GM18867 (cell line): ENCODE measurements around the gene F2R.
"Not testable (repeated sequence)": the region's sequence is repeated elsewhere in the genome, so short reads cannot be mapped to it uniquely, and the experiment has no call there.

Experiments
- ATAC-seq: cut with Tn5 transposase; IDR thresholded peaks from one replicate; pipeline ENCODE4 v1.9.1; 2021; ENCODE audit warnings: mild to moderate bottlenecking, moderate library complexity; ENCODE audit not compliant: unreplicated experiment

Gene F2R

DNA sequence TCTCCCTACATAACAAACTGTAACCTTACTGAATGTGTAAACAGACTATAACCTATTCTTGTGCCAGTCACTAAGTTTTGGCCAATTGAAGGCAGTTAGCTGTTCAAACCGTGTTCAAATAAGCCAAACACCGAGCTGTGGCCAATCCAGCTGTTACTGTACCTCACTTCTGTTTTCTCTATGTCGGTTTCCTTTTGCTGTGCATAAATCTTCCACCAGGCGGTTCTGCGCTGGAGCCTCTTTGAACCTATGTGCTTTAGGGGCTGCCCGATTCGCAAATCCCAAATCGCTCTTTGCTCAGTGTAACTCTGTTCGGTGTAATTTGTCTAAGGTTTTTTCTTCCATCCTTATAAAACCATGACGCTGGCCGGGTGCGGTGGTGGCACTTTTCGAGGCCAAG, 31.8 kb downstream of the F2R start:
- no peak for ATAC-seq

DNA sequence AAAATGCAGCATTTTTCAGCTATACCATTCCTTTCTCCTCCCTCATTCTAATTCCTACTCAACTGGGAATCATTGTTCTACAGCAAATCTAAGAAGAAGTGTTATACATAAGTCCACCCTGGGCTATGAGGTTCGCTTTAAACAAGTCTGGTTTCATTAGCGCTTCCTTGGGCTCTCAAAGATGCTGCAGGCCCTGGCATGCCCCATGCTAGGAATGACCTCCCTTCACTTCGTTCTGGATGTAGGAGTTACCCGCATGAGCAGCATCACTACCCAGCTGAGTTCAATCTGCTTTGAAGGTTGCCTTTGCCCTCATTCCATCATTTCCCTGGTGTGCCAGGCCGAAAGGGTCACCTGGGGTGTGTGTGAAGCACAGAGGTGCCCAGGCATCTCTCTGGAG, 35.4 kb downstream of the F2R start:
- ATAC-seq = no peak

DNA sequence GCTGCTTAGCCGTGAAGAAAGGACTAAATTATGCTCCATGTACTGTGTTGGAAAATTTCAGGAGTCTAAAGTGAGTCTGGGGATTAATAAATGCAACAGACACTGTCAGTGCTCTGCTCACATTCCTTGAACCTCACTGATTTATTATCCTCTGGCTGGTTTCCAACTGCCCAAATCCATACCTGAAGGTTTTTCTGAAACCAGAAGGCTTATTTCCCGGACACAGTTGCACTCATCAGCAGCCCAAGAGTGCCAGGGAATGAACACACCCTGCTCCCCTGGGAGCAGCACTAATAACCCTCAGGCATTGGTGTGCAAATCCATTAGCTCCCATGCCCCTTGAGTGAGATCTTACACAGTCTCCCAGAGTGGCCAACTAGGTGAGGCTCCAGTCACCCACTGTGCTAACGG, 38.7 kb downstream of the F2R start:
- ATAC-seq = no peak

GRCh38 chr5:76755779-76756637, 40.1 kb downstream of the F2R start:
- ATAC-seq = no peak

DNA sequence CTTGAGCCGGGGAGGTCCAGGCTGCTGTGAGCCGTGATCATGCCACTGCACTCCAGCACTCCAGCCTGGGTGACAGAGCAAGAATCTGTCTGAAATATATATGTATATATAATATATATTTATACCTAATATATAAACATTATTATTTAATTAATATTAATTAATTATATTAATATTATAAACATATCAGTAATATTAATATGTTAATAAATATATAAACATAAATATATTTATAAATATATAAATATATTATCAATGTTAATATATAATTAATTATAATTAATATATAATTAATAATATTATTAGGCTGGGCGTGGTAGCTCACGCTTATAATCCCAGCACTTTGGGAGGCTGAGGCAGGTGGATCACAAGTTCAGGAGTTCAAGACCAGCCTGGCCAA, 41.1 kb downstream of the F2R start:
- ATAC-seq = no peak

- not testable (repeated sequence) for ATAC-seq
Observed at GRCh38 chr5:76761118-76761517, 45.2 kb downstream of the F2R start.

DNA sequence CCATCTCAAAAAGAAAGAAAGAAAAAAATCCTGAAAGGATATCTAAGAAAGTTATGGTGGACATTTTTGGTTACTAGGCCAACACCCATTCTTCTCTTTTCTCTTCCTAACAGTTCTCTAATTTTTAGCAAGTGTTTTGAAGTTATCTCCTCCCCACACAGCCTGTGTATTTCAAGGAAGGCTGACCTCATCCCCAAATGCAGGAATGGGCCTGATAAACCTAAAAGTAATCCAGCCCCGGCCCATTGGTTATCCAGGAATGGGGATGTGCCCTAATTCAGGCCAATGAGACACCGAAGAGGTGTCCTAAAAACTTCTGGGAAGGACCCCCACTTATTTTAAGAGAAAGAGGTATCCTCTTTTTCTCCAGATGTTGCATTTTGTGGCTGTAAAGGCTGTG, 46.6 kb downstream of the F2R start:
- ATAC-seq = no peak

DNA sequence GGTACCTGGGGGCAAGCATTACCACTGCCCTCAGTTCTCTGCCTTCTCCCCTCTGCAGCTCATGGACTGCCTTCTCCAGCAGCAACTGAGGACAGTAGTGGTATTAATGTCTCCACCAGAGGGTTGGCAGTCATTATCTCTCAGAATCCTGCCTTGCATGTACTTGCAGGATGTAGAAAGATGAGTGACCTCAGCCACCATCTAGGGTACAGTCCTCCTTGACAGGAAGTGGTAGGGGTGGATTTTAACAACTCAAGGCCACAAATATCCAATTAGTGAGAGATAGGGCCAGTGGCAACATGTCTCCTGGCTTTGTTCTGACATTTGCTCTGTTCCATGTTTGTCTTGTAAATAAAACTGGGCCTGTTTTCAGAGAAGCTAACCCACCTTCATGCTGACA, 47.2 kb downstream of the F2R start:
- ATAC-seq = no peak

DNA sequence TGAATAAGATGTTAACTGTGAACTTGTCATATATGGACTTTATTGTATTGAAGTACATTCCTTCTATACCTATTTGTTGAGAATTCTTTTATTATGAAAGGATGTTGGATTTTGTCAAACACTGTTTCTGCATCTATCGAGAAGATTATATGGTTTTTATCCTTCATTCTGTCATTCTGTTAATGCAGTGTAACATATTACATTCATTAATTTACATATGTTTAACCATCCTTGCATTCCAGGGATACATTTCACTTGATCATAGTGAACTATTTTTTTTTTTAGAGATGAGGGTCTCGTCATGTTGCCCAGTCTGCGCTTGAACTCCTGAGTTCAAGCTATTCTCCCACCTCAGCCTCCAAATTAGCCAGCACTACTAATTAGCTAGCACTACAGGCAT, 48.4 kb downstream of the F2R start:
- ATAC-seq = no peak

- ATAC-seq = no peak
Observed at GRCh38 chr5:76765249-76765648, 49.3 kb downstream of the F2R start.

- ATAC-seq = no peak
Observed at GRCh38 chr5:76766746-76767145, 50.8 kb downstream of the F2R start.

- not testable (repeated sequence) for ATAC-seq
Observed at GRCh38 chr5:76771041-76771440, 55.1 kb downstream of the F2R start.

DNA sequence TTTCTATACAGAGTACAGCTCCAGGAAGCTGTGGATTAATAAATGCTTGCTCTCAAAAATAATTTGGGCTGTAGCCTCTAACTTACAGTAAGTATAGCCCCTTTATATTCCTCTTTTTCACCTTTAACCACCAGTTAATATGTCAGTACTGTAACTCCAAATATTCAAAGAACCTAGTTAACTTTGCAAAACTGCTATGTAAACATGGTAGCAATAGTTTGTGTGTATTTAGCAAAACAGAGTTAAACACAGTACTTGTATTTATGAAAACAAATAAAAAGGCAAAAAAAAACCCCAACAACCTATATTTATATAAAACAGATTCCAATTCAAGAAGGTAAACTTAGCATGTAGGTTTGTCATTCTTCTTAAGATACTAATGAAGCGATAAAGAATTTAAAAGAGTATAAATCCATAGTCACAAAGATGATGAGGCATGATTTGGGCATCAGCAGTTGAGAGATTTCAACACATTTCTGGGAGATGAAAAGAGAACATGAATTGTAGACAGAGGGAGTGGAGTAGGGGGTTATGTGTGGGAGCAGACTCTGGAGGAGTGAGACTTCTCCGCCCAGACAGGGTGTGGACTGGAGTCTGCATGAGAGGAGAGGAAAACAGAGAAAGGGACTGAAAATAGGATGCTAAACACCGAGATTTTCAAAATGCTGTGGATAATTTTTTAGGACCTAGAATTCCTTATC, 55.9 kb downstream of the F2R start:
- ATAC-seq = no peak

- no peak for ATAC-seq
Observed at GRCh38 chr5:76775921-76776320, 60.0 kb downstream of the F2R start.

GRCh38 chr5:76776391-76776790, 60.5 kb downstream of the F2R start:
- ATAC-seq = no peak

DNA sequence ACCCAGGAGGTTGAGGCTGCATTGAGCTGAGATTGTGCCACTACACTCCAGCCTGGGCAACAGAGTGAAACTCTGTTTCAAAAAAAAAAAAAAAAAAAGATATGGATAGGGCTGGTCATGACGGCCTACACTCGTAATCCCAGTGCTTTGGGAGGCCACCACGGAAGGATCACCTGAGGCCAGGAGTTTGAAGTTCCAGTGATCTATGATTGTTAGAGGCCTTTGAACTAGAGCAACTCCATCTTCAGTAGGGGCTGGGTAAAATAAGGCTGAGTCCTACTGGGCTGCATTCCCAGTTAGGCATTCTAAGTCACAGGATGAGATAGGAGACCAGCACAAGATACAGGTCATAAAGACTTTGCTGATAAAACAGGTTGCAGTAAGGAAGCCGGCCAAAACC, 64.7 kb downstream of the F2R start:
- ATAC-seq = not testable (repeated sequence)

- ATAC-seq = no peak
Observed at GRCh38 chr5:76781775-76782174, 65.8 kb downstream of the F2R start.

GRCh38 chr5:76782444-76782843, 66.5 kb downstream of the F2R start:
- no peak for ATAC-seq
